ENCODE data around the gene TSHZ2.
"Not testable (repeated sequence)": the region's sequence is repeated elsewhere in the genome, so short reads cannot be mapped to it uniquely, and the experiment has no call there.

The TSHZ2 gene

GRCh38 chr20:53502820-53503219 is 530.7 kb downstream of the TSHZ2 start:
- DNase-seq (ENCODE audit: low read depth in 2 of 2): no peak

DNA sequence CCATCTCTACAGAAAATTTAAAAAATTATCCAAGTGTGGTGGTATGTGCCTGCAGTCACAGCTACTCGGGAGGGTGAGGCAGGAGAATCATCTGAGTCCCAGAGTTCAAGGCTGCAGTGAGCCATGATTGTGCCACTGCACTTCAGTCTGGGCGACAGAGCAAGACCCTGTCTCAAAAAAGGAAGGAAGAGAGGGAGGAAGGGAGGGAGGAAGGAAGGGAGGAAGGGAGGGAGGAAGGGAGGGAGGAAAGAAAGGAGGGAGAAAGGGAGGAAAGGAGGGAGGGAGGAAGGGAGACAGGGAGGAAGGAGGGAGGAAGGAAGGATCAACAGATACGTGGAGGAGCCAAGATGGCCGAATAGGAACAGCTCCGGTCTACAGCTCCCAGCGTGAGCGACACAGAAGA is 531.4 kb downstream of the TSHZ2 start:
- no peak for DNase-seq (ENCODE audit: low read depth in 2 of 2)

- not testable (repeated sequence) for DNase-seq (ENCODE audit: low read depth in 2 of 2)
These were observed 531.9 kb downstream of the TSHZ2 start for GRCh38 chr20:53504106-53504505.

GRCh38 chr20:53510262-53510661 is 538.1 kb downstream of the TSHZ2 start:
- DNase-seq (ENCODE audit: low read depth in 2 of 2): no peak

- DNase-seq (ENCODE audit: low read depth in 2 of 2): no peak
These were observed 538.5 kb downstream of the TSHZ2 start for GRCh38 chr20:53510704-53511103.

DNA sequence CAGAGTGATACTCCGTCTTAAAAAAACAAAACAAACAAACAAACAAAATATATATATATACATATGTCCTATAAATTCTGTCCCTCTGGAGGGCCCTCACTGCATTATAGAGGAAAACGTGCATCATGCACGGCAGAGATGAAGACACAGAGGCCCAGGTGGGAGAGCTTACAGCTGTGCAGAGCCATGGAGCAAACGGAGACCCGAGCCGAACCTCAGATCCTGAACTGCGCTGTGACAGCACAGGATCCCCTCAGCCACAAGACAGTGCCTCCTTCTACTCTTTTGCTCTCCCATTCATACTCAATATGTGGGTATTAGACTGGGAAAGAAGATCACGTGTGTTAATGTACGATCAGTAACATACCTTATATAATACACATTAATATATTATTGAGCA is 539.9 kb downstream of the TSHZ2 start:
- DNase-seq (ENCODE audit: low read depth in 2 of 2): no peak

DNA sequence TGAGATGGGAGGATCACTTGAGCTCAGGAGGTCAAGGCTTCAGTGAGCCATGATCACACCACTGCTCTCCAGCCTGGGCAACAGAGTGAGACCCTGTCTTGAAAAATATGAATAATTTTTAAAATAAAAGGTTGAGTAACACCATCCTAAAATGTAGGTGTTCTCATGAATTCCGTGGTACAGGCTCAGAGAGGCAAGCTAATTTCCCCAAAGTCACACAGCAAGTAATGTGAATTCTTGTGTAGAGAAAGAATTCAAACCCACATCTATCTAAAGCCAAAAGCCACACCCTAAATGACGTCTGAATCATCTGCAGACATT is 541.0 kb downstream of the TSHZ2 start:
- no peak for DNase-seq (ENCODE audit: low read depth in 2 of 2)

DNA sequence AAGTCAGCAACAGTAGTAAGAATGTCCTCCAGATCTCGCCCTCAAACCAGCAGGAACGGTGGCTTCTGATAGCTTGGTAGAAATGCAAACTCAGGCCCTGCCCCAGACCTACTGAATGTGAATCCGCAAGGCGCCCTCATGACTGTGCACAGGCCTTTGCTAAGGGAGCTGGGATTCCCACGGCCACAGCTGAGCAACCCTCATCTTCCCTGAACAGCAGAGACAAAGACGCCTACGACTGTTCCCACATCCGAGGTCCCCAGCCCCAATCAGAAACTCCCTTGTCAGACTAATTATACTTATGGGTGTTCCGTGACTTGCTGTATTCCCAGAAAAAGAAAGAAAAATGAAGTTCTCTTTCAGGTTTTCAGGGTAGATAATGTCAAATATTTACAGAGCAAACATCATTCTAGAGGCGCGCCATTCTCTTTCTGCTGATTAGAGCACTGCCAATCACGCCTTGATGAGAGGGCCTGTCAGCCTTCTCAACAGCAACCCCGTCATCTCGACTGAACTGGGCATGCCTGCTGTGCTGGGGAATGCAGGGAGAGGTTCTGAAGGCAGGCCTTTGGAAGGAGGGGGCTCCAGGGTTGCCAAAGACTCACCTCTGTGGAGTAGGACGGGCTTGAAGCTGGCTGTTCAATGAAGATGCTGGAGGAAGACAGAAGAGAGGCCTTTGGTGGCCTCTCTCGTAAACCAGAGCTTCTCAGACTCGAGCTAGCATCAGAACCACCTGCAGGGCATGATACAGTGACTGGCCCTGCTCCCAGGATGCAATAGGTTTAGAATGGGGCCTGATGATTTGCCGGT is 541.5 kb downstream of the TSHZ2 start:
- DNase-seq (ENCODE audit: low read depth in 2 of 2): no peak

DNA sequence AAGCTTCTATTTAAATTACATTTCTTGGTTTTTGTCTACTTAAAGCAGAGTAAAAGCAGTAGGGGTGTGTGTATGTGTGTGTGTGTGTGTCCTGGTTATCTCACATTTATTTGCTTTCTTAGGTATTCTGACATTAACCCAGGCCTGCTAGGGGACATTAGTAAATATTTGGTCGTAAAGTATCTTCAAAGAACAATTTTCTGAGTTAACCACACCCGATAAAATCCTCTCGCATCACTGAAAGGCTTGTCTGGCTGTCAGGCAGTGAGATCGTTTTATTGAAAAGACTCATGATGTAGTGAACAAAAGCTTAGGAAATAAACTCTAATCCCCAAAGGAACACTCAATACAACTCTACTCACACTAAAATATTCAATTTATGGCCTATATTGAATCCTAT is 543.6 kb downstream of the TSHZ2 start:
- no peak for DNase-seq (ENCODE audit: low read depth in 2 of 2)

DNA sequence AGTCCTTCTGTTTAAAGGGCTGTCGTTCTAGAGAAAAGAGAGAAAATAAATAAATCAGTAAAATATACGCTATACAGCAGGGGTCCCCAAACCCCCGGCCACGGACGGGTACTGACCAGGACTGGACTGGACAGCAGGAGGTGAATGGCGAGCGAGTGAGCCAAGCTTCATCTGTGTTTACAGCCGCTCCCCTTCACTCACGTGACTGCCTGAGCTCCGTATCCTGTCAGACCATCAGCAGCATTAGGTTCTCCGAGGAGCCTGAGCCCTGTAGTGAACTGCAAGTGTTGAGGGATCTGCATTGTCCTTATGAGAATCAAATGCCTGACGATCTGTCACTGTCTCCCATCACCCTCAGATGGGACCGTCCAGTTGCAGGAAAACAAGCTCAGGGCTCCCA is 545.0 kb downstream of the TSHZ2 start:
- no peak for DNase-seq (ENCODE audit: low read depth in 2 of 2)

DNA sequence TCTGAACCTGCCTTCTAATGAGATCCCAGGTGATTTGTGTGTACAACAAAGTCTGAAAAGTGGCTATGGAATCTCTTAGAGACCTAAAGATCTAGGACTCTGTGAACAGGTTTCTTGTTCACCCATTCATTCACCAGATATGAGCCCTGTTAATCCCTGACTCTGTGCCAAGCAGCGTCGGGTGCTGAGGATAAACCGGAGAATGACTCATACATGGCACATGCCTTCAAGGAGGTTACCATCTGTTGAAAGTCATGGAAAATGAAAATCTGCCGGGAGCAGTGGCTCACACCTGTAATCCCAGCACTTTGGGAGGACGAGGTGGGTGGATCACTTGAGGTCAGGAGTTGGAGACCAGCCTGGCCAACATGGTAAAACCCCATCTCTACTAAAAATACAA is 549.3 kb downstream of the TSHZ2 start:
- DNase-seq (ENCODE audit: low read depth in 2 of 2): not testable (repeated sequence)

- DNase-seq (ENCODE audit: low read depth in 2 of 2): no peak
These were observed 549.9 kb downstream of the TSHZ2 start for GRCh38 chr20:53522026-53522425.

DNA sequence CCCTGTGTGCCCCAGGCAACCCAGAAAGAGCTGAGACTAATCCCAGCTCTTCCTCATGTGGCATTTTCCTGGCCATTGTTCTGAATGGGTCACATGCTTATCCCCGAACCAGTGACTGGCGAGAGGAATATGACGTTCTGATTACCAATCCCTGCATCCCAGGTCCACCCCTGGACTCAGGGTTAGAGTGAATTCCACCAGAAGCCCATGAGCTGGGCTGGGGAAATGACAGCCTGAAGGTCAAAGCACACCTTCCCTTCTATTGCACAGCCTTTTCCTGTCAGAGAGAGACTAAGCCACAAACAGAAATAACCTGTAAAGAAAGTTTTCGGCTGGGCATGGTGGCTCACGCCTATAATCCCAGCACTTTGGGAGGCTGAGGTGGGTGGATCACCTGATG is 550.5 kb downstream of the TSHZ2 start:
- DNase-seq (ENCODE audit: low read depth in 2 of 2): no peak

- DNase-seq (ENCODE audit: low read depth in 2 of 2): not testable (repeated sequence)
These were observed 551.5 kb downstream of the TSHZ2 start for GRCh38 chr20:53523615-53524014.

DNA sequence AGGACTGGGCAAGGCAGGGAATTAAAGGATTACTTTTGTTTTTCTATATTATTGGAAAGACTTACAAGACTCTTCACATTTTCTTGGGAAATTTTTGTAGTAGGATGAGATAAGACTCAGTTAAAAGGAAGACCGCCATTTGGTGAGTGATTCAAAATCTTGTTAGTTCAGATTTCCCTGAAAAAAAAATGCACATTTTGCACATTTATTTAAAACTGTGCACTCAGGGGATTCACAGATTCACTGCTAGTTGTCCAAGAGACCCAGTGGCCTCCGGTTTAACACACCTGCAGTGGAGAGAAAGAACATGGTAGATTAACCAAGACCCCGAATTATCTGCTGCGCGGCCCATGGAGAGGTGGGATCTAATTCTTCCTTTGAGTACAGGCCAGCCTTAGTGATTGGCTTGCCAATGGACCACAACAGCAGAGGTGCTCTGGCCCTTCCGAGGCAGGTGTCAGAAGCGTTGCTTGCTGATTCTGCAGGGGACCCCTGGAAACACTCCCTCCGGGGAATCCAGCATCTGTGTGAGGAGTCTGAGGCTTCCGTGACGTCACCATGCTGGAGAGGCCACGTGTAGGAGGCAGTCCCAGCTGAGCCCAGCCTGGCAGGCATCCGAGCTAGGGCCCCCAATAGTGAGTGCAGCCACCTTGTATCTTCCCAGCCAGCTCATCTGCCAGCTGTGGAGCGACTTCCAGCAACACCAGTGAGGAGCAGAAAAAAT is 552.6 kb downstream of the TSHZ2 start:
- DNase-seq (ENCODE audit: low read depth in 2 of 2): no peak

DNA sequence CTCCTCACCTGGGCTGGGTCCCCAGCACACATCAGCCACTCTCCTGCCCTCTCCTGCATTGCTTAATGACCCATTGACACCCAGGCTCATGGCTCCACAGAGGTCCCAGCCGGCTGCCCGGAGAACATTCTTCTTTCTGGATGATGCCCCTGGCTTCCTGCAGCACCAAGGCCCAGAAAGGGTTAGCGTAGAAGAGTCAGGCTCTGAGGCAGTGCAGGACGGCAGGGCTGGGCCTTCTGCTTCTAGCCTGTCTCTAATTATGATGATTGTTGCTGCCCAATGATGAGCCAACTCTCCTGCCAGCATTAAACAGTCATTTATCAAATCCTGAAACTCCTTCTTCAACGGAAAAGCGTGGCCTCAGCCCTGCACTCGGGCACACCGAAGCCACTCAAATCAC is 555.0 kb downstream of the TSHZ2 start:
- no peak for DNase-seq (ENCODE audit: low read depth in 2 of 2)

DNA sequence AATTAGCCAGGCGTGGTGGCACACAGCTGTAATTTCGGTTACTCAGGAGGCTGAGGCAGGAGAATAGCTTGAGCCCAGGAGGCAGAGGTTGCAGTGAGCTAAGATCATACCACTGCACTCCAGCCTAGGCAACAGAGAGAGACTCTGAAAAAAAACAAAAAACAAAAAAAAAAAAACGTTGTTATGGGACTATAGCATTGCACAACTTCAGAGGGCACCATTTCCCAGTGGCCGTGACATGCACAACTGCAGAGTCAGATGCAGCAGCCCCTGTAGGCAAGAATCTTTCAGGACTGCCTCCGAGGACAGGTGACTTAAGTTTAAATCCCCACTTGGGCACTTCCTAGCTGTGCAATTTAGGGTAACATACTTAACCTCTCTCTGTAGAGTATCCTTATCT is 557.5 kb downstream of the TSHZ2 start:
- DNase-seq (ENCODE audit: low read depth in 2 of 2): no peak

- DNase-seq (ENCODE audit: low read depth in 2 of 2): no peak
These were observed 558.3 kb downstream of the TSHZ2 start for GRCh38 chr20:53530440-53530839.

DNA sequence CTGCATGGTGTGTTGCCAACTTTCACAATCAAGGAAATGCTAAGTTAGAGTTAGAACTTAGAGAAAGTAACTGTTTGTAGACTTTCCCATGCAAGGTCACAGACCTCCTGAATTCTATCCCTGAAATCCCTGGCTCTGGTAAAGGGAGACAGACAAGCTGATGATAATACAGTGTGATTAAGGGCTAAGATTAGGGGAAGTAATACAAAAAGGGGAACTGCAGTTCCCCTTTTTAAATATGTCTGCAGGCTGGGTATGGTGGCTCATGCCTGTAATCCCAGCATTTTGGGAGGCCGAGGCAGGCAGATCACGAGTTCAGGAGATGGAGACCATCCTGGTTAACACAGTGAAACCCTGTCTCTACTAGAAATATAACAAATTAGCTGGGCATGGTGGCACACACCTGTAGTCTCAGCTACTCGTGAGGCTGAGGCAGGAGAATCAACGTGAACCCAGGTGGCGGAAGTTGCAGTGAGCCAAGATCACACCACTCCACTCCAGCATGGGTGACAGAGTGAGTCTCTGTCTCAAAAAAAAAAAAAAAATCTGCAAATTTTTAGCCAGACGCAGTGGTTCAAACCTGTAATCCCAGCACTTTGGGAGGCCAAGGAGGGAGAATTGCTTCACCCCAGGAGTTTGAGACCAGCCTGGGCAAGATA is 560.6 kb downstream of the TSHZ2 start:
- not testable (repeated sequence) for DNase-seq (ENCODE audit: low read depth in 2 of 2)

- no peak for DNase-seq (ENCODE audit: low read depth in 2 of 2)
These were observed 561.3 kb downstream of the TSHZ2 start for GRCh38 chr20:53533500-53533899.

DNA sequence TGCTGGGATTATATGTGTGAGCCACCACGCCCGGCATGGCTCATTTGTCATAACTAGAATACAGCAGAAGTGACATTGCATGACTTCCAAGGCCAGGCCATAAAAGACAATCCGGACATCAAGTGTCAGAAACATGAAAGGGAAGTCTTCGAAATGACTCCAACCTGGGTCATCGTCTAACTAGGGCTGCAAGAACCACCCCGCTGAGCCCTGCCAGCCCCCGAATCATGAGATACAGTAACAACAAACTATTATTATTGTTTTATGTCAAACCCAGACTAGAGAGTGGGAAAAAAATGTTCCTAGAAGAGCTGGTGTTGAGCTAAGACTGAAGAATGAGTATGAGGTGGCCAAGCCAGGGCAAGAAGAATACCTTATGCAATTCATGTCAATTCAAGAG is 561.9 kb downstream of the TSHZ2 start:
- DNase-seq (ENCODE audit: low read depth in 2 of 2): no peak

GRCh38 chr20:53535878-53536277 is 563.7 kb downstream of the TSHZ2 start:
- DNase-seq (ENCODE audit: low read depth in 2 of 2): no peak

GRCh38 chr20:53536382-53536781 is 564.2 kb downstream of the TSHZ2 start:
- not testable (repeated sequence) for DNase-seq (ENCODE audit: low read depth in 2 of 2)

All from stimulated activated CD8-positive, alpha-beta memory T cell treated with anti-CD3 and anti-CD28 coated beads, Interleukin-15, amount 100 ng/mL, for 48 hours (primary cell).